ENCODE results near the gene OASL. TPM values are rescaled to one million over a fixed set of nuclear protein-coding genes. Genes with fewer than 3 reads are reported as not detected.

Gene OASL
- total and polyA plus RNA-seq, 4 donors, result 0.60 to 11.1 (median 9.2) TPM

DNA sequence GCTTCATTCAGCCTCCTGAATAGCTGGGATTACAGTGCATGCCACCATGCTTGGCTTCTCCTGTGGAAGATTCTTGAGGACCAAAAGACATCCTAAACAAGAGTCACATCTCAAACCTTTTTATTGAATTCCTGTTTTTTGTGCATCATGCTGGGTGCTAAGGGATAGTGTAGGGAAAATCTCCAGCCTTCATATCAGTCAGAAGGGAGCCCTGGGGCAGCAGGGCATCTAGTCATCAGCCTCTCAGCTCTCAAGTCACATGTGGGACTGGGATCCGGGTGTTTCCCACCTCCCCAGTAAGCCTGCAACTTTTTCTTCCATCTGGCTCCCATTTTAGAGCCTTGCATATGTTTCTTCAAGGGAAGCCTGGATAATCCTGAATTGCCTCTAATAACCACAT lies 25.1 kb upstream of the OASL start:
- Histone ChIP-seq H3K9ac (ENCODE audit: insufficient read depth in 1 of 2, low read length in 2 of 2) (no peak overlapping the region), H3K4me1 (ENCODE audit: control insufficient read depth in 5 of 5, insufficient read depth in 5 of 5, low read length in 5 of 5) (peaks cover 0 to 1% (median 0%) of the 10 kb centered on the region in 5 donors), H3K36me3 (ENCODE audit: control insufficient read depth in 4 of 4, insufficient read depth in 4 of 4, low read length in 4 of 4) (no peaks in the 10 kb centered on the region), H3K27ac (ENCODE audit: low read depth in 1 of 2, low read length in 1 of 2) (no peak overlapping the region), H3K4me3 (no peak overlapping the region), H3K27me3 (ENCODE audit: control insufficient read depth in 3 of 3, insufficient read depth in 3 of 3, low read length in 2 of 3) (no peaks in the 10 kb centered on the region), H3K9me3 (ENCODE audit: control insufficient read depth in 4 of 4, insufficient read depth in 3 of 4, low read length in 3 of 4) (no peaks in the 10 kb centered on the region)
- 89 to 94% methylated on average over 1 of the region's 1 CpG for WGBS, 2 donors
- ATAC-seq (ENCODE audit: insufficient read depth, low FRiP score), result no peak
- DNase-seq, result no peak
- TF ChIP-seq, protein P1, sequence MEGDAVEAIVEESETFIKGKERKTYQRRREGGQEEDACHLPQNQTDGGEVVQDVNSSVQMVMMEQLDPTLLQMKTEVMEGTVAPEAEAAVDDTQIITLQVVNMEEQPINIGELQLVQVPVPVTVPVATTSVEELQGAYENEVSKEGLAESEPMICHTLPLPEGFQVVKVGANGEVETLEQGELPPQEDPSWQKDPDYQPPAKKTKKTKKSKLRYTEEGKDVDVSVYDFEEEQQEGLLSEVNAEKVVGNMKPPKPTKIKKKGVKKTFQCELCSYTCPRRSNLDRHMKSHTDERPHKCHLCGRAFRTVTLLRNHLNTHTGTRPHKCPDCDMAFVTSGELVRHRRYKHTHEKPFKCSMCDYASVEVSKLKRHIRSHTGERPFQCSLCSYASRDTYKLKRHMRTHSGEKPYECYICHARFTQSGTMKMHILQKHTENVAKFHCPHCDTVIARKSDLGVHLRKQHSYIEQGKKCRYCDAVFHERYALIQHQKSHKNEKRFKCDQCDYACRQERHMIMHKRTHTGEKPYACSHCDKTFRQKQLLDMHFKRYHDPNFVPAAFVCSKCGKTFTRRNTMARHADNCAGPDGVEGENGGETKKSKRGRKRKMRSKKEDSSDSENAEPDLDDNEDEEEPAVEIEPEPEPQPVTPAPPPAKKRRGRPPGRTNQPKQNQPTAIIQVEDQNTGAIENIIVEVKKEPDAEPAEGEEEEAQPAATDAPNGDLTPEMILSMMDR (IDR thresholded peaks at IDR 0.05; ENCODE audit: control extremely low read depth, extremely low read depth), result no peak

DNA sequence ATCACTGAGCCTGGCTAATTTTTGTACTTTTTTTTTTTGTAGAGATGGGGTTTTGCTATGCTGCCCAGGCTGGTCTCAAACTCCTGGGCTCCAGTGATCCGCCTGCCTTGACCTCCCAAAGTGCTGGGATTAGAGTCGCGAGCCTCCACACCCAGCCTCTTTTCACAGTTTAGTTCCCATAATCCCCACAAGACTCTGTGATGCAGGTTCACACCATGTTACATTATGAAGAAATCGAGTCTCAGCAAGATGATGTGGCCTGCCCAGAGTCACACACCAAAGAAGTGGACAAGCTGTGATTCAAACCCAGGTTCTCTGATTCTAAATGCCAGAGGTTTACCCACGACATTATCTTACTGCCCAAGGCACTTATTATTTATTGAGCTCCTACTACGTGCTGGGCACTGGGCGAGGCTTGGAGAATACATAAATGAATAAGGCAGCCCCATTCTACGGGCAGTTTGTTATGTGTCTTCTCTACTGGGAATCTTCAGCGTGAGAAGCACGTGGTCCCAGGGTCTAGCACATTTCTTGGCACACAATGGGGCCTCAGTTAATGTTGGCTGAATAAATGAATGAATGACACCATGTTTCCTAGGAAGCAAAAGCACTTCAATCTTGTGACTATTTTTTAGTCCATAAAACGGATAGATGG lies 23.5 kb upstream of the OASL start:
- Histone ChIP-seq H3K4me1 (ENCODE audit: control insufficient read depth in 5 of 5, insufficient read depth in 5 of 5, low read length in 5 of 5) (peaks cover 0 to 1% (median 0%) of the 10 kb centered on the region in 5 donors), H3K4me3 (no peak overlapping the region), H3K9ac (ENCODE audit: insufficient read depth in 1 of 2, low read length in 2 of 2) (no peak overlapping the region), H3K9me3 (ENCODE audit: control insufficient read depth in 4 of 4, insufficient read depth in 3 of 4, low read length in 3 of 4) (no peaks in the 10 kb centered on the region), H3K36me3 (ENCODE audit: control insufficient read depth in 4 of 4, insufficient read depth in 4 of 4, low read length in 4 of 4) (no peaks in the 10 kb centered on the region), H3K27me3 (ENCODE audit: control insufficient read depth in 3 of 3, insufficient read depth in 3 of 3, low read length in 2 of 3) (no peaks in the 10 kb centered on the region), H3K27ac (ENCODE audit: low read depth in 1 of 2, low read length in 1 of 2) (no peak overlapping the region)
- ATAC-seq (ENCODE audit: insufficient read depth, low FRiP score) (no peak), DNase-seq (no peak)
- 93% methylated on average over 11 of the region's 11 CpGs for WGBS, 2 donors
- TF ChIP-seq, protein P1 (IDR thresholded peaks at IDR 0.05; ENCODE audit: control extremely low read depth, extremely low read depth), result no peak

DNA sequence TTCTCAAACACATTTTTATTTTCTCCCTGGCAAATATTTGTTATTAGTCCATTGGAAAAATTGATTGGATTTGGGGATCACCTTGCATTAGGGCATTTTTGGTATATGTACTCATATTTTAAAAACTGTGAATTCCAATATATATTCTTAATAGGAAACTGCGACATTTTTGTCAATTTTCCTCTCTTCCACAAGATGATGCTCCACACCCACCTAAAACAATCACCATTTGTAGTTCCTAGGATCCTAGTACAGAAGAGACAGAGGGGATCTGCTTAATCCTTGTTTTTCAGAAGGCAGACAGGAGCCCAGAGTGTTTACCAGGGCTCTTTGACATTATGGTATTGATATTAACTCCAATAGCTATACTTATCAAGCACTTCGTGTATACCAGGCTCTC lies 22.8 kb upstream of the OASL start:
- WGBS, 2 donors, result 38 to 60% methylated on average over 2 of the region's 2 CpGs
- peak in 2 of 3 donors; percentile 27 to 28 for DNase-seq
- Histone ChIP-seq H3K4me1 (ENCODE audit: control insufficient read depth in 5 of 5, insufficient read depth in 5 of 5, low read length in 5 of 5) (peaks cover 0 to 1% (median 0%) of the 10 kb centered on the region in 5 donors), H3K27ac (ENCODE audit: low read depth in 1 of 2, low read length in 1 of 2) (no peak overlapping the region), H3K27me3 (ENCODE audit: control insufficient read depth in 3 of 3, insufficient read depth in 3 of 3, low read length in 2 of 3) (no peaks in the 10 kb centered on the region), H3K9ac (ENCODE audit: insufficient read depth in 1 of 2, low read length in 2 of 2) (no peak overlapping the region), H3K4me3 (no peak overlapping the region), H3K36me3 (ENCODE audit: control insufficient read depth in 4 of 4, insufficient read depth in 4 of 4, low read length in 4 of 4) (no peaks in the 10 kb centered on the region), H3K9me3 (ENCODE audit: control insufficient read depth in 4 of 4, insufficient read depth in 3 of 4, low read length in 3 of 4) (no peaks in the 10 kb centered on the region)
- TF ChIP-seq, protein P1 (IDR thresholded peaks at IDR 0.05; ENCODE audit: control extremely low read depth, extremely low read depth), result no peak
- ATAC-seq (ENCODE audit: insufficient read depth, low FRiP score), result no peak
